T47D (cell line): ENCODE data around the gene DCLK2.

Experiments
- DNase-seq, 2 experiments: peaks; one replicate each; pipeline versions ENCODE4 v3.0.0 to v3.0.0-alpha.2; 2011 to 2012; ENCODE audit warnings: low read depth in 1 of 2, low spot score in 1 of 2
- JUND ChIP-seq: IDR thresholded peaks from 2 replicates; pipeline ENCODE4 v1.6.1; 2012; ENCODE audit warnings: low read depth
- in situ Hi-C: cut with HindIII; loops from 2 replicates; pipeline ENCODE4 v1.10.0; 2016; ENCODE audit warnings: low sequenced_read_pairs, low pct_unique_long_range_greater_than_20kb

Gene DCLK2

GRCh38 chr4:150234246-150234645, 156.0 kb downstream of the DCLK2 start:
- no peak for DNase-seq
- in situ Hi-C loops: no loop called here
- TF ChIP-seq JUND: no peak

- no peak for DNase-seq
- in situ Hi-C loops: no loop called here
- no peak for TF ChIP-seq JUND
Measured at GRCh38 chr4:150235317-150235716, 157.1 kb downstream of the DCLK2 start.

- DNase-seq: no peak
- in situ Hi-C loops: no loop called here
Measured at GRCh38 chr4:150235808-150236271, 157.6 kb downstream of the DCLK2 start.

GRCh38 chr4:150236626-150237025, 158.4 kb downstream of the DCLK2 start:
- TF ChIP-seq JUND: no peak
- no peak for DNase-seq
- in situ Hi-C loops: no loop called here

More at GRCh38 chr4:150235808-150236271, 157.6 kb downstream of the DCLK2 start:
- no peak for TF ChIP-seq JUND

GRCh38 chr4:150237110-150237872, 159.0 kb downstream of the DCLK2 start:
- no peak for DNase-seq
- in situ Hi-C loops: no loop called here
- no peak for TF ChIP-seq JUND

GRCh38 chr4:150238591-150238990, 160.3 kb downstream of the DCLK2 start:
- no peak for DNase-seq
- TF ChIP-seq JUND: no peak
- in situ Hi-C loops: no loop called here

- DNase-seq: no peak
- in situ Hi-C loops: no loop called here
- TF ChIP-seq JUND: no peak
Measured at GRCh38 chr4:150240011-150240410, 161.8 kb downstream of the DCLK2 start.

GRCh38 chr4:150242820-150243458, 164.7 kb downstream of the DCLK2 start:
- peak; percentile 11 to 32 for DNase-seq
- in situ Hi-C loops: no loop called here
- no peak for TF ChIP-seq JUND

GRCh38 chr4:150243932-150244331, 165.7 kb downstream of the DCLK2 start:
- in situ Hi-C loops: no loop called here
- no peak for TF ChIP-seq JUND
- no peak for DNase-seq

- DNase-seq: no peak
- no peak for TF ChIP-seq JUND
- in situ Hi-C loops: no loop called here
Measured at GRCh38 chr4:150244600-150244999, 166.4 kb downstream of the DCLK2 start.

- in situ Hi-C loops: no loop called here
- no peak for DNase-seq
- TF ChIP-seq JUND: no peak
Measured at GRCh38 chr4:150247184-150247583, 168.9 kb downstream of the DCLK2 start.

GRCh38 chr4:150248181-150248580, 169.9 kb downstream of the DCLK2 start:
- no peak for TF ChIP-seq JUND
- in situ Hi-C loops: no loop called here
- peak in 1 of 2 experiments; percentile 28 for DNase-seq

- no peak for DNase-seq
- in situ Hi-C loops: no loop called here
Measured at GRCh38 chr4:150250293-150250997, 172.2 kb downstream of the DCLK2 start.

More at GRCh38 chr4:150250293-150250997, 172.2 kb downstream of the DCLK2 start:
- TF ChIP-seq JUND: no peak
